Epithelial cell of prostate (primary cell): Measurements from ENCODE around the gene C1orf94.

Experiments
- DNase-seq: peaks from one replicate; pipeline ENCODE4 v3.0.0-alpha.2; 2011; ENCODE audit warnings: low read depth, low spot score
- H3K27ac ChIP-seq: fragments of 450-650 bp; 2 replicates; pipeline ENCODE4 v1.5.1; 2017; ENCODE audit warnings: mild to moderate bottlenecking

Gene C1orf94, protein sequence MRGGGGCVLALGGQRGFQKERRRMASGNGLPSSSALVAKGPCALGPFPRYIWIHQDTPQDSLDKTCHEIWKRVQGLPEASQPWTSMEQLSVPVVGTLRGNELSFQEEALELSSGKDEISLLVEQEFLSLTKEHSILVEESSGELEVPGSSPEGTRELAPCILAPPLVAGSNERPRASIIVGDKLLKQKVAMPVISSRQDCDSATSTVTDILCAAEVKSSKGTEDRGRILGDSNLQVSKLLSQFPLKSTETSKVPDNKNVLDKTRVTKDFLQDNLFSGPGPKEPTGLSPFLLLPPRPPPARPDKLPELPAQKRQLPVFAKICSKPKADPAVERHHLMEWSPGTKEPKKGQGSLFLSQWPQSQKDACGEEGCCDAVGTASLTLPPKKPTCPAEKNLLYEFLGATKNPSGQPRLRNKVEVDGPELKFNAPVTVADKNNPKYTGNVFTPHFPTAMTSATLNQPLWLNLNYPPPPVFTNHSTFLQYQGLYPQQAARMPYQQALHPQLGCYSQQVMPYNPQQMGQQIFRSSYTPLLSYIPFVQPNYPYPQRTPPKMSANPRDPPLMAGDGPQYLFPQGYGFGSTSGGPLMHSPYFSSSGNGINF

DNA sequence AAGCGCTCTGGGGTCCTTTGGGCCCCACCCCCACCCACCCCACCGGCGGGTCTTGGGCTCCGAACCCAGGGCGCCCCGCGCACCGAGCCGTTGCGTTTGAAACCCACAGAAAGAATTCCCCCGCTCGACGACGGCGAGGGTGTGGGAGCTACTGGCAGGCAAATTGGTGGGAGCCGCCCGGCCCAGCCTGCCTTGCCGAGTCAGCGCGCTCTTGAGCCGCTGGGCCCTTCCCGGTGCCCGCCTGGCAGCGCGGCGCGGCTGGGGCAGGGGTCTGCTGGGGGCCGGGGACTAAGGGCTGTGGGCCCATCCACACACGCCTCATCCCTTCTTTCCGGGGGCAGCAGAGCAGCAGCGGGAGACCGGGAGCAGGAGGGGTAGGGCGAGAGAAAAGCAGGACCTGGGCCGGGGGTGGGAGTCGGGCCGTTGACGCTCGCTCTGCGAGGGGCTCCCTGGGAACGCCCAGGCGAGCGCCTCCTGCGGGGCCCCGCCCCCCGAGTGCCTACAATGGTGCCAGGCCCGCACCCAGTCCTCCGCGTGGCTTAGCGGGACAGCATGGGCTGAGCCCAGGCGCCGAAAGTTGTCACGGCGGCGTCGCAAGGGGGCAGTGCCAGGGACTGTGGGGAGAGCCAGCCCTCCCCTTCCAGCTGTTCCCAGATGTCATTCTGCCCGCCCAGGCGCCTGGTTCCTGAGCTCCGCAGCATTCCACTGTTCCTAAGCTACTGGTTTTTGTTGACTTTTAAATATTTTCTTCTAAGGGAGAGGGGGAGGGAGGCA lies at the start of gene C1orf94:
TSS of gene C1orf94 (plus strand) at position 78 of the 774 bp plus-strand sequence. CDS start 883 bp downstream, outside the sequence.
- no peak within 1 kb of the TSS for H3K27ac ChIP-seq
- DNase-seq: no peak

DNA sequence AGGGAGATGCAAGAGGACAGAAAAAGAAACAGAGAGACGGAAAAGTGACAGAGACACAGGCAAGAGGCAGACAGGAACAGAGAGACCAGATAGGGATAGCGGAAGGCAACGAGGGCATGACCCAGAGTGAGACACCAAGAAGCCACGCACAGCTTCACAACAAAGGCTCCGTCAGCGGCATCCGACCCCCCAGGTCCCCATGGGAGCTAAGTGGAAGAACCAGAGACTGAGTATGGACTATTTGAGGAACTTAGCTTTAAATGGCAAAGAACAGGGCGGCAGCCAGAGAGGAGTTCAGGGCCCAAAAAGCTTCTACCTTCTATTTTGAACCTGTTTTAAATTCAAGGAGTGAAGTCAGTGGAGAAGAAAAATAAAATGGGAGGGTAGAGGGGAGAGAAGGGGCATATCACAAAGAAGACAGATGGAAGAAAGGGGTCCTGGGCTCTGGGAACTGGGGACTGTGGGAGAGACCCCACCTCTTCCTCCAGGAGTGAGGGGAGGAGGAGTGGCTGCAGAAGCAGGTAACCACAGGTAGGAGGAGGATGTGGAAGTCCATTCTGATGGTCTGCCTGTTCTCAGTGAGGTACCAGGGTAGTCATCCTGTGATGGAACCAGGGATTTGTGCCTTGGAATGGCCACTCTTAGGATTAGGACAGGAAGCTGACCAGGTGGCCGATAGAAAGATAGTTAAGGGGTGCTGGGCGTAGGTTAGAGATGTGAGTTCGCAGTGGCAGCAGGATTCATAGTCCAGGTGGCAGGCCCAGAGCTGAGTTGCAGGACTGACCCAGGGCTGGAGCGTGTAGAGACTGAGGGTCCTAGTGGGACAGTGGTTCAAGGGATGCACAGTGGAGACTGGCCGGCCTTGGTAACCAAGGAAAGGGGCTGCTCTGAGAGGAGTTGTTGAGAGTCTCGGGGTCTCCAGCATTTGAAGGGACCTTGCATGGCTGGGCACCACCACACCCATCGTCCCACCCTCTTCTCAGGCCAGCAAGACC lies 49.4 kb upstream of the C1orf94 start:
- H3K27ac ChIP-seq: no peak overlapping the region
- DNase-seq: no peak

DNA sequence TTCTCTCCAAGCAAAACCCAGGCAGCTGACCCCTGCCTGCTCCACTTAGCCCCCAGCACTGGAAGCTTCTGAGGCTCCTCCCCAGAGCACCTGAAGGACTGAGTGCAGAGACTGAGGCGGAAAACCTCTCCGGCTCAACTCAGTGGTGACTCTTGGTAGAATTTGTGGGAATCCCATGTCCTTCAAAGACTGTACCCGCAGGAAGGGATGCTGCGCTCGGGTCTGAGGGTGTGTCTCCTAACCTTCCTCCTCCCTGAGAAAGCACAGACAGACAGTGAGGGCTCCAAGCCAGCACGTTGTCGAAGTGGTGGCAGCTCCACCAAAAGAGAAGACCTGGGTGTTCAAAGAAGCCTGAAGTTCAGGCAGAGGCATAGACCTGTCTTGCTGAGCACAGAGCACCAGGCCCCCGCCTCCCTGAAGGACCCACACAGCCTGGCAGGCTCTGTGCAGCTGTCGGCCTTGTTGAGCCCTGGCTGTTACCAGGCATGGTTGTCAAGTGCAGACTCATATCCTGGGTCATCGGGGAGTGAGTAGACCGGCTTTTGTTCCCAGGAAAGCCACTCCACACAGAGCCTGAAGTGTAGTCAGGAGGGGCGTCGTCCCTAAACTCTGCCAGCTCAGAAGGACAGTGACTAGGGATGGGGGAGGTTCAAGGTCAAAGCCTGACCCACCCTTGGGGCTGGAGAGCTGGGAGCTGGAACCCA lies 48.4 kb upstream of the C1orf94 start:
- H3K27ac ChIP-seq: no peak overlapping the region
- no peak for DNase-seq

DNA sequence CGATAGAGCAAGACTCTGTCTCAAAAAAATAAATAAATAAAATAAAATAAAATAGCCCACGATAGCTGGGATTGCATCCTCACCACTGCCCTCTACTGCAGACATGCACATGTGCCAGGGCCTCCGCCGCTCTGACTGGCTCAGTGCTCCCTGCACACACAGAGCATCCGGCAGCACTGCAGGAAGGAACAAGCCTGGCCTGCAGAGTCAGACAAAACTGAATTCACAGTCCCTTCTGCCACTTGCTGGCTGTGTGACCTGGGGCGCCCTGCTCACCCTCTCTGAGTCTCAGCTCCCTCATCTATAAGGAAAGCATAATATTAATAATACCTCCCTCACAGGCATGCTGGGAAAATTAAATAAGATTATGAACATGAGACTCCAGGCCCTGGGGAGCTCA lies 47.1 kb upstream of the C1orf94 start:
- DNase-seq: no peak
- no peak overlapping the region for H3K27ac ChIP-seq

DNA sequence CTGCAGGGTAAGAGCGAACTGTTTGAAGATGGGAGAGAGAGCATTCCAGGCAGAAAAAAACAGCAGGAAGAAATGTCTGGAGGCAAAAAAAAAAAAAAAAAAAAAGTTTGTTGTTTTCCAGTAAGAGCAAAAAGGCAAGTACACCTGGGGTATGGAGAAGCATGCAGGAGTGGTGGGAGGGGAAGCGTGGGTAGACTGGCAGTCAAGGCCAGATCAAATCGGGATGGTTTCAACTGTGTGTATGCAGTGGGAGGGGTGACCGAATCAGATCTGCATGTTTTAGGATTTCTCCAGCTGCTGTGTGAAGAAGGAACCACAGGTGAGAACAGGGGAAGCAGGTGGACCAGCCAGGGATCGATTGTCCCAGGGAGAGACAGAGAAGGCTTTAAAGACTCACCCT lies 46.4 kb upstream of the C1orf94 start:
- DNase-seq: no peak

DNA sequence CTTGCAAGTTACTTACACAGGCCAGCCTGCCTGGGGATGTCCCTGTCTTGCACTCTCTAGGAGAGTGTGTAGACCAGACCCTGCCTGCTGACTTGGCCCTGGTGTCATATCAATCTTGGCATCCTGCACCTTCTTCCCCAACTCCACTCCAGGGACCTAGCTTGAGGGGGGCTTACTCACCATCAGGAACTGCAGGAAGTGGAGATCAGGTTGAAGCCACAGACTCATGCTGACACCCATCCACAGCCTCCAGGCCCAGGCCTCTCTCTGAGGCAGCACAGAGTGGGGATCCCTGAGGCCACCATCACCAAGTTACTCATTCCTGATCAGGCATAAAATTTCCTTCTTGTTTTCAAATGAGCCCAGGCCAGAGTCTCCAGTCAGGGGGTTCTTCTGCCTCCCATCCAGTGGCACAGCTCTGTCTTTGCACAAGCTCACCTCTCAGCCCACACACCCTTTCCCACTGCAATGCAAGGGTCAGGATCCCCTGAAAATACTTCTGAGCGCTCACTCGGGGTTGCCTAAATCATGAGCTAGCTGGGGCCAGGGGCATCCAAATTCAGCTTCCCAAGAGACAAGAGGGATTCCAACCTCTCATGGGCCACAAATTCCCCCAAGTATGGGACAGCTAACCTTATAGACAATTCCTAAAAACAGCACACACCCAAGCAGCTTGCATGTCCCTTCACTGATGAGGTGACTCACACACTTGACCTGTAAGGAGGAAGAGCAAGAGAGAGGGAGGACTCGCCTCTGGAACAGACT lies 45.1 kb upstream of the C1orf94 start:
- DNase-seq: no peak
- H3K27ac ChIP-seq: no peak overlapping the region

More for the DNA sequence above, 46.4 kb upstream of the C1orf94 start:
- H3K27ac ChIP-seq: no peak overlapping the region

DNA sequence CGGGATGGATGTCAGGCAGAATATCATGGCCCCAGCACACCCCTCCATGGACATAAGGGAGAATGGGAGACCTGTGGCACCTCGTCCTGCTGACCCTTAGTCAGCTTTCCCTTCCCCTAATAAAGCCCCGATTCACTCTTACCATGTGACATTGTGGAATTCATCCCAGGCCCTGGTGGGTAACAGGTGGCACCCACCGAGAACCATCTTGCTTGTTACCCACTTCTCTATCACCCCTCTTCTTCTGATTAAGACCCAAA lies 44.6 kb upstream of the C1orf94 start:
- no peak for DNase-seq
- no peak overlapping the region for H3K27ac ChIP-seq

DNA sequence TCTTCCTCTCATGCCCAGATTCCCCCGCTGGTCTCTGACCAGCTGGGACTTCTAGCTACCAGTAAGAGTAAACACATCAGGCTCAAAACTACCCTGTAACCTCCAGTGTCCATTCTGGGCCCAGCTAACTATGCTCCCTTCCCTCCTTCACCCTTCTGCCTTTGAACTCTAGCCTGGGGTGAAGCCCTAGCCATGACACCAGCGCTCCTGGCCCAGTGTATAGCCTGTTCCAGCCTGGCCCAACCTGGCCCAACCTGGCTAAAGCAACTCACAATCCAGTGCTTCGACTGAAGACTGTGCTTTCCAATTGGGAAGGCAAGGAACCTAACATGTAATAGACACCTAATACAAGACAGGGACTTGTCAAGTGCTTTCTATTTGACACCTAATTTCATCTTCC lies 39.3 kb upstream of the C1orf94 start:
- no peak for DNase-seq

DNA sequence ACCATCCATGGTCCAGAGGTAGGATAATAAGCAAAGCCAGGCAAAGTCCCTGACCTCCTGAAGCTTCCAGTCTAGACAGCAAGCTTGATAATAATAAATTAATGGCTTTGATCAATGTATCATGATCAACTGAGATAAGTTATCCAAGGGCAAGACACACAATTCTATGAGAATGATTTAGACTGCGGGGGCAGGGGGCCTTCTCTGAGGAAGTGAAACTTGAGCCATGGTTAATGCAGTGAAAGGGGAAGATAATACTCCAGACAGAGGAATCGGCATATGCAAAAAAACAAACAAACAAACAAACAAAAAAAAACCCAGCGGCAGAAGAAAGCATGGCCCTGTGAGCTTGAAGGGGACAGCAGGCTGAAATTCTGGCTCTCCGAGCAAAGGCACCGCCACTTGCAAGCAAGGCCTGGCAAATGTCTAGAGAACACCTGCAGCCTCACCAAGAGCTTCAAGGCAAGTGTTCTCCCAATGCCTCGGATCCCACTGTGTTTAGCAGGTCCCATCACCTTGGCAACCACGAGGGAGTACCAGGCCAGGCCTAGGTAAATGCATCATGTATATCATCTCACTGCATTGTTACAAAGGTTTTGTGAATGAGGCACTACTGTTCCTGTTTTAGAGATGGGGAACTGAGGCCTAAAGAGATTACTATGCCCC lies 36.6 kb upstream of the C1orf94 start:
- no peak for DNase-seq
- H3K27ac ChIP-seq: no peak overlapping the region

More for the DNA sequence above, 39.3 kb upstream of the C1orf94 start:
- no peak overlapping the region for H3K27ac ChIP-seq

DNA sequence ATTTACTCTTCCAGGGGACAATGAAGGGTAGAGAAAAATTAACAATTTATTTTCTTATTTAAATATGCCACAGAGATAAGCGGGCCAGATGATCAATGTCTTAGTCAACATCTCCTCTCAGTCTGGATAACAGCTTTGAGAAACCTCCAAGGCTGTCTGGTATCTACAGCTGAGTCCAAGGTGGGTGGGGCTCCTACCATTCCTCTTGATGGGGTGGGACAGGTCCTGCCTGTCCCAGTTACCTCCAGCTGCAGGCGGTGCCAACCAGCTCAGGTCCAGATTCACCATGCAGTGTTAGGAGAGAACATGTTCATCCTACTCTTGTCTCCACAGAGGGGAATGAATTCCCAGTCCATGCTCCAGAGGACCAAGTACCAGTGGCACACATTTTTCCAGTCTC lies 32.7 kb upstream of the C1orf94 start:
- H3K27ac ChIP-seq: no peak overlapping the region
- DNase-seq: no peak

DNA sequence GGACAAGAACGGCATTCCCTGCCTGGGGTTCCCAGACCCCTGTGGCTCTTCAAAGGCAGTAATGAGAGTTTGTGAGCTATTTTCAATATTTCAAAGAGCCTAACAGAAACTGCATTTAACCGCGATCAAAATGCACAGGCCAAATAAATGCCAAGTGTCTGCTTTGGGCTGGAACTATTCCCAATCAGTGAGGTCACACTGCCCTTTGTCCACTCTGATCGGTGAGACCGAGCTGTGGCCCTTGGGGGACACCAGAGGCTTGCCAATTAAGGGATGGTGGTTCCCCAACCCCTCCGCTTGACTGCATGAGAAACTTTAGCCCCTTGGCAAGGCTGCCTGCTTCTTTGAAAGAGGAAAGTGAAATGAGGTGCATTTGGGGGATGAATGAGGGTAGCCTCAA lies 31.9 kb upstream of the C1orf94 start:
- no peak overlapping the region for H3K27ac ChIP-seq
- no peak for DNase-seq

DNA sequence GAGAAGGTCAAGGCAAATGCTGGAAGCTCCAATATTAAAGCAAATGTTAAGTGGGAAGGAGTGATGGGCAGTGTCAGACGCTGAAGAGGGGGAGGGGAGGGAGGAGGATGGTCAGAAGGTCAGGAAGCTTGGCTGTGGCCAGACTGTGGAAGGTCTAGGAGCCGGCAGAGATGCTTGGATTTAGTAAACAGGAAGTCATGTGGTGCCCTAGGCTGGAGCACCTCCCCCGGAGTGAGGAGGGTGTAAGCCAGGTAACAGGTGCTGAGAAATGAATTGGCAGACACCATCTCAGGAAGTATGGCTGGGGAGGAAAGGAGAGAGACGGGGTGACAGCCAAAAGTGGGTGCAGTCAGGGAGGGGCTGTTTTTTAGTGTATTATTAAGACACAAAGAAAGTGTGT lies 29.4 kb upstream of the C1orf94 start:
- H3K27ac ChIP-seq: no peak overlapping the region
- no peak for DNase-seq

DNA sequence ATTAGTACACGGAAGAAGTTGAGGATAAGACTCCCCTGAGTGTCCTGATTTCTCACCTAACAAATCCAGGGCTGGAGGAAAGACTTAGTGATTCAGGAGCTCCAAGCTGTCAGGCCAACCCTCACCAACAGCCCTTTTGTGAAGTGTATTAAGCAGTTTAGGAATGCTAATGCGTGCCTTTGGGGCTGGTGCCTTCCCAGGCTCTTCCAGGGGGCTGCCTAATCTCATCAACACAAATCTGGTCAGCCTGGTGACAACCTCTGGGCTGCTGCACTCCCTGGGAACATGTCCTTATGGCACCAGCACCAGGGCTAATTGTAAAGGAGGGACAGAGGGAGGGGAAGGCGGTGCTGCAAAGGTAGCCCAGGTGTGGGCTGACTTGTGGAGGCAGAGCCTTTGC lies 27.2 kb upstream of the C1orf94 start:
- no peak for DNase-seq
- no peak overlapping the region for H3K27ac ChIP-seq

DNA sequence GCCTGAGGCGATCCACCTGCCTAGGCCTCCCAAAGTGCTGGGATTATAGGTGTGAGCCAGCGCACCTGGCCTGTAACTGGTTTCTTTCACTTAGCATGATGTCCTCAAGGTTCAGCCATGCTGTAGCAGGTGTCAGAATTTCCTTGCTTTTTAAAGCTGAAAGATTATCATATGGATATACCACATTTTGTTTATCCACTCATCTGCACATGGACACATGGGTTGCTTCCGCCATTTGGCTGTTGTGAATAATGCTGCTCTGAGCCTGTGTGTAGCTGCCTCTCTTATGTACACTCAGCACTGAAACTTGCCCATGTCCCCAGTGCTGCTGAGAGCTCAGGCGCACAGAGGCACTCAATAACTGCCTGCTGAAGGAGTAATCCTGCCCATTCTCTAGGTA lies 23.5 kb upstream of the C1orf94 start:
- no peak overlapping the region for H3K27ac ChIP-seq
- DNase-seq: no peak

DNA sequence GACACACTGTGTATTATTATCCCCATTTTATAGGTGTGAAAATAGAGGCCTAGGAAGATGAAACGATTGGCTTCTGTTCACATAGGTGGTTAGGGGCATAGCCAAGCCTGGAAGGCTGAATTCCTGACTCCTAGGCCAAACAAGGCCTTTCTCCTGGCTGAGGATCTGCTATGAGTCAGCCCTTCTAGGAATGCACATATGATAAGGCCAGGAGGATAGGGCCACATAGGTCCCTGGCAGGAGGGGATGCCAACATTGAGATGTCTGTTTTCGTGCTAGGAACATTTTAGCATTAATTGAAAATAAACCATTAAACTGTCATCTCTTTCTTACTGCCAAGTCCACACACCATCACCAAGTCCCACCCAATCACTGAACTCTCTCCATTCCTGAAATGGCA lies 20.8 kb upstream of the C1orf94 start:
- no peak for DNase-seq
- no peak overlapping the region for H3K27ac ChIP-seq

DNA sequence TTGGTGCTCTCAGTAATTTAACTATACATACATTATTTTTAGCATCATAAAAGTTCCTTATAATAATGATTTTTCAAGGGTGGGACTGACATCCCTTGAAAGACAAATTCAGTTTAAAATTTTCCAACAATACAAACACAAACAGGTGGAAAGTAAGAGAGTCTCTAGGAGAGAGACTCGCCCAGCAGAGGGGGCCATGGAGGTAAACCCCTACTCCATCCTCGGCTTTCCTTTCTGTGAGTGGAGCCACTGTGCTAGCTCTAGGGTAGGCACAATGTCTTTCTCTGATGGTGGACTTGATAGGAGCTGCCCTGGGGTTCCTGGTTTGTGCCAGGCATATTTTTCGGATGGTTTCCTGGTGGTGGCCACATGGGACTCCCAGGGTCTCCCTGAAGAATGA lies 20.0 kb upstream of the C1orf94 start:
- DNase-seq: no peak
- H3K27ac ChIP-seq: no peak overlapping the region

DNA sequence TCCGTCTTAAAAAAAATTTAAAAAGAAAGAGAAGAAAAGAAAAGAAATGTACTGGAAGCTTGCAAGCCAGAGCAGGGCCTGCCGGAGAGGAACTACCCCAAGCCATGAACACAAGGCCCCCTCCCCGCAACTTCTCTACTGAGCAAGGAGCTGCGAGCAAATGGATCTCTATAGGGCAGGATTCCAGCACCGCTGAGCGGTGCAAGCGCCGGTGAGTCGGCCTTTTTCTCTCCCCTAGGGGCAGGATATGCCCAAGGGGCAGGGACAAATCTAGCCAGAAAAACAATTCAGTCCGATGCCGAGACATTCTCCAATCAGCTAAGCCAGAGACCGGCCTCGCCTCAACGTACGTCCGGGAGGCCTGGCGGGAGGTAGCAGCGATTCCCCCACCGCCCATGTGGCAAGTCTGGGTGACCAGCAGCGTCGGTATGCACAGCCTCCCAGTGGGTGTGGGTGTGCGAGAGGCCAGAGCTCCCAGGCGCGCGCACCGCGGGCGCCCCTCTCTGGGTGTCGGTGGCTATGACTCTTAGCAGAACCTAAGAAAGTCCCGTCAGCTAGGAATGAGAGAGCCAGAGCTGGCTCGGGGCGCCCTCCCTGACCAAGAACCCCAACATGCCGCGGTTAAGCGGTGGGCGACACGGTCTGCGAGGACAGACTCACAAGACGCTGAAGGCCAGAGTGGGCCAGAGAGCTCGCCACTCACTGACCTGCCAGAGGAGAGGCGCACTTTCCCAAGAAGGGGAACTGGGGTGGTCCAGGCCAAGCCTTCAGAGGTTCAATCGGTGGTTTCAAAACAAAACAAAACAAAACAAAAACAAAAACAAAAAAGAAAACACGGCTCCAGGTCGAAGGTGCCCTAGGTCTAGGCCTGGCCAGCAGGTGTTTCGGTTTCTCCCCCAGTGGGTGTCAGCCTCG lies 13.6 kb upstream of the C1orf94 start:
- H3K27ac ChIP-seq: no peak overlapping the region
- DNase-seq: peak; percentile 63
